BJ (cell line): ENCODE results near the gene SPZ1. TPM values are rescaled to one million over a fixed set of nuclear protein-coding genes. Genes with fewer than 3 reads are reported as not detected.

Experiments
- CTCF ChIA-PET: fragments of 350-600 bp; formaldehyde crosslinking; extraction: SDS; loops from one replicate; lab custom pipeline; 2021; ENCODE audit warnings: antibody characterized with exemption, inconsistent platforms; lab: Yijun Ruan, JAX
- POLR2A ChIA-PET: fragments of 300-600 bp; sonication (Branson Sonifier 250); formaldehyde crosslinking; extraction: SDS; loops from one replicate; lab custom pipeline; 2021; ENCODE audit warnings: antibody characterized with exemption; lab: Charles Lee
- DNase-seq: peaks from one replicate; pipeline ENCODE4 v3.0.0-alpha.2; 2011; ENCODE audit warnings: low read depth
- H3K27me3 ChIP-seq: 2 replicates; pipeline ENCODE4 v1.6.0; 2011; ENCODE audit warnings: low read length; ENCODE audit not compliant: control insufficient read depth, insufficient read depth
- H3K36me3 ChIP-seq: 2 replicates; pipeline ENCODE4 v1.5.1; 2011; ENCODE audit warnings: low read length; ENCODE audit not compliant: control insufficient read depth, insufficient read depth
- H3K4me3 ChIP-seq: 2 replicates; pipeline ENCODE4 v1.5.1; 2011; ENCODE audit warnings: low read depth, mild to moderate bottlenecking, control low read depth, low read length
- CTCF ChIP-seq: IDR thresholded peaks from 2 replicates; pipeline ENCODE4 v1.5.1; 2011; ENCODE audit warnings: low read depth, mild to moderate bottlenecking, control low read depth, inconsistent platforms, low read length, moderate library complexity; ENCODE audit not compliant: insufficient read depth
- polyA plus RNA-seq: library from polyadenylated mRNA; depleted of rRNA; stranded (reverse); fragments of >200 nt; gene quantifications from 2 replicates; pipeline ENCODE4 v1.2.3, GENCODE V29; 2011

Gene SPZ1
- polyA plus RNA-seq, 1 experiment: not detected

GRCh38 chr5:80324912-80325311 lies 5.1 kb downstream of the SPZ1 start:
- no peak for TF ChIP-seq CTCF
- ChIA-PET CTCF (interaction anchor here (0.6 to 1.5 kb wide), 2 partner anchors 233 to 236 kb away, joined by 3 read pairs; no protein-coding TSS in a partner anchor), POLR2A (no interaction called here)
- no peak for DNase-seq
- no peaks in the 10 kb centered on the region; the same call in 1 of the 2 replicates for H3K27me3 ChIP-seq
- no peak overlapping the region for H3K4me3 ChIP-seq
- no peaks in the 10 kb centered on the region for H3K36me3 ChIP-seq

- CTCF ChIA-PET: interaction anchor here (1.5 kb wide), 1 partner anchor 234 kb away, joined by 3 read pairs; no protein-coding TSS in a partner anchor
- DNase-seq: no peak
- POLR2A ChIA-PET: no interaction called here
- H3K27me3 ChIP-seq: no peaks in the 10 kb centered on the region; the same call in 1 of the 2 replicates
- H3K36me3 ChIP-seq: no peaks in the 10 kb centered on the region
- no peak for TF ChIP-seq CTCF
- no peak overlapping the region for H3K4me3 ChIP-seq
These were observed 6.7 kb downstream of the SPZ1 start for GRCh38 chr5:80326468-80326867.

GRCh38 chr5:80337379-80337778 lies 17.6 kb downstream of the SPZ1 start:
- ChIA-PET POLR2A (no interaction called here), CTCF (no interaction called here)
- Histone ChIP-seq H3K27me3 (no peaks in the 10 kb centered on the region), H3K36me3 (no peaks in the 10 kb centered on the region), H3K4me3 (no peak overlapping the region)
- no peak for DNase-seq
- no peak for TF ChIP-seq CTCF

- no peak for TF ChIP-seq CTCF
- DNase-seq: no peak
- ChIA-PET POLR2A (no interaction called here), CTCF (interaction anchor here (0.6 kb wide), 1 partner anchor 255 kb away, joined by 3 read pairs; no protein-coding TSS in a partner anchor)
- Histone ChIP-seq H3K27me3 (no peaks in the 10 kb centered on the region), H3K4me3 (no peak overlapping the region), H3K36me3 (no peaks in the 10 kb centered on the region)
These were observed 19.3 kb downstream of the SPZ1 start for GRCh38 chr5:80339116-80339515.

- no peaks in the 10 kb centered on the region for H3K27me3 ChIP-seq
- CTCF ChIA-PET: interaction anchor here (1.4 kb wide), 1 partner anchor 34 kb away, joined by 4 read pairs; no protein-coding TSS in a partner anchor
- TF ChIP-seq CTCF: no peak
- no peaks in the 10 kb centered on the region for H3K36me3 ChIP-seq
- no peak overlapping the region for H3K4me3 ChIP-seq
- POLR2A ChIA-PET: no interaction called here
- no peak for DNase-seq
These were observed 21.4 kb downstream of the SPZ1 start for GRCh38 chr5:80341016-80341775.
